GM12865 (cell line): ENCODE data around the gene MAP6D1.
"Not testable (repeated sequence)": the region's sequence is repeated elsewhere in the genome, so short reads cannot be mapped to it uniquely, and the experiment has no call there.

Experiments
- DNase-seq: peaks from one replicate; pipeline ENCODE4 v3.0.0; 2010; ENCODE audit warnings: low read depth
- H3K4me3 ChIP-seq: 2 replicates; pipeline ENCODE4 v1.5.1; 2011; ENCODE audit warnings: mild to moderate bottlenecking, low read depth, low read length, control low read depth
- TF ChIP-seq, protein P1 (sequence below): IDR thresholded peaks from 2 replicates; pipeline ENCODE4 v1.5.1; 2011; ENCODE audit warnings: low read length, control low read depth, low read depth, inconsistent platforms; ENCODE audit not compliant: insufficient read depth; ENCODE audit errors: missing control alignments

The MAP6D1 gene

DNA sequence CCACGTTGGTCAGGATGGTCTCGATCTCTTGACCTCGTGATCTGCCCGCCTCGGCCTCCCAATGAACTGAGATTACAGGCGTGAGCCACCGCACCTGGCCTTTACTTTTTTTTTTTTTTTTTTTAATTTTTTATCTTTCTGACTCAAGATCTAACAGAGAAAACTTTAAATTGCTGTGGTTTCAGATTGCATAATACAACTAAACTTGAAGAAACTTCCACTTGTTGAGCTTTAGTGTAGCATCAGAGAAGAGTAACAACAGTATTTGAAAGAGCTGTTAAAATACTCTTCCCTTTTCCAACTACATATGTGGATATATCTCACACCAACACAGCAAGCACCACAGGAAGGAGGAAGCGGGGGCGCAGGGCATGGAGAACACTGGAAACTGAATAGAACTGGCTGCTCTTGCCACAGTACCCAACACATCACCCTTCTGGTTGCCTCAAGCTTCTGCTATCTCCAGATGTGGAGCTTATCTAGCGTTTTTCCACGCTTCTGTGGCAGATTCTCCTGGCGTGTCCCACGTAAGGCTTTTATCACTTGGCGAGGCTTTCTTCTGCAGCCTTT lies 45.4 kb downstream of the MAP6D1 start:
- DNase-seq: no peak
- TF ChIP-seq, protein P1, sequence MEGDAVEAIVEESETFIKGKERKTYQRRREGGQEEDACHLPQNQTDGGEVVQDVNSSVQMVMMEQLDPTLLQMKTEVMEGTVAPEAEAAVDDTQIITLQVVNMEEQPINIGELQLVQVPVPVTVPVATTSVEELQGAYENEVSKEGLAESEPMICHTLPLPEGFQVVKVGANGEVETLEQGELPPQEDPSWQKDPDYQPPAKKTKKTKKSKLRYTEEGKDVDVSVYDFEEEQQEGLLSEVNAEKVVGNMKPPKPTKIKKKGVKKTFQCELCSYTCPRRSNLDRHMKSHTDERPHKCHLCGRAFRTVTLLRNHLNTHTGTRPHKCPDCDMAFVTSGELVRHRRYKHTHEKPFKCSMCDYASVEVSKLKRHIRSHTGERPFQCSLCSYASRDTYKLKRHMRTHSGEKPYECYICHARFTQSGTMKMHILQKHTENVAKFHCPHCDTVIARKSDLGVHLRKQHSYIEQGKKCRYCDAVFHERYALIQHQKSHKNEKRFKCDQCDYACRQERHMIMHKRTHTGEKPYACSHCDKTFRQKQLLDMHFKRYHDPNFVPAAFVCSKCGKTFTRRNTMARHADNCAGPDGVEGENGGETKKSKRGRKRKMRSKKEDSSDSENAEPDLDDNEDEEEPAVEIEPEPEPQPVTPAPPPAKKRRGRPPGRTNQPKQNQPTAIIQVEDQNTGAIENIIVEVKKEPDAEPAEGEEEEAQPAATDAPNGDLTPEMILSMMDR: no peak
- no peak overlapping the region for H3K4me3 ChIP-seq

DNA sequence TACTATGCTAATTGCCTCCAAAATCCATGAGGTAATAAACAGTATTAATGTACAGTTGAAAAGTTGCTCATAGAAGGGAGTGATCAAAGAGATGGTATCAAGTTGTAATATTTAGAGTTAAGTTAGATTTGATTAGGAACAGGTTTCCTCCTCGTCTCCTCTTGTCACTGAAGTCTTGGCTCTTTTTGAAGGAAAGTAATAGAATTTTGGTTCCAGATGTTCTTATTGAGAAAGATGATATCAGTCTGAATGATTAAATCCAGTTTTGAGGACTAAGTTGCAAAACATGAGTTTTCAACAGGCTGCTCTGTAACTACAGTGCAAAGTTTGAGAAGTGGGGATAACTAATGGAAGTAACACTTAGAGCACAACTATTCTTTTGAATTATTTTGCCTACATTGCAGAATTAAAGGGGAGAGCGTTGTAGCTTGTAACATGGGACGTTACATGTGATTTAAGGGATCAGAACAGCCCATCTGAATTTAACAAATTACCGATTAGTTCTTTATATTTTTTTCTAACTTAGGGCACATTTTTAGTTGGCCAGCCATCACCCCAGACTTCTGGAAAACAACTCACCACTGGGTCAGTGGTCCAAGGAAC lies 48.3 kb downstream of the MAP6D1 start:
- no peak for DNase-seq
- no peak overlapping the region for H3K4me3 ChIP-seq
- TF ChIP-seq, protein P1: no peak

DNA sequence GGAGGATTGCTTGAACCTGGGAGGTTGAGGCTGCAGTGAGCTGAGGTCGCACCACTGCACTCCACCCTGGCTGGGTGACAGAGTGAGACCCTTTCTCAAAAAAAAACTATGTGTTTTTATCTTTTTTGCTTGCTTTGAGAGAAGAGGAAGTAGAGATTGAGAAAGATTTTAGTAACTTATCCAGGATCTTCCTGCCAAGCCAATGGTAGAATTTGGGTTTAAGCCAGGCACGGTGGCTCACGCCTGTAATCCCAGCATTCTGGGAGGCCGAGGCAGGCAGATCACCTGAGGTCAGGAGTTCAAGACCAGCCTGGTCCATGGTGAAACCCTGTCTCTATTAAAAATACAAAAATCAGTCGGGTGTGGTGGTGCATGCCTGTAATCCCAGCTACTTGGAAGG lies 48.9 kb downstream of the MAP6D1 start:
- not testable (repeated sequence) for H3K4me3 ChIP-seq, DNase-seq

DNA sequence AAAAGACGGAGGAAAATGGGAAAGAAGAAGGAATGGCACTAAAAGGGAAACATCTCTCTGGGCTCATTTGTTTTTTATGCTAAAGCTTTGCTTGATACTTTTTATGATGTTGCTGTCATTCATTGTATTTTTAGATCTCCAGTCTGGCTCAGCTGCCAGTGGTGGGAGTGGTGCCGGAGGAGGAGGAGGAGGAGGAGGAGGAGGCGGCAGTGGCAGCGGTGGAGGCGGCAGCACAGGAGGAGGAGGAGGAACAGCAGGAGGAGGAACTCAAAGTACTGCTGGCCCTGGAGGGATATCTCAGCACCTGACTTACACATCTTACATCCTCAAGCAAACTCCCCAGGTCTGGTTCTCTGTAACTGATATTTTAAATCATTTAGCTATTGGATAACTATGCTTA lies 49.6 kb downstream of the MAP6D1 start:
- TF ChIP-seq, protein P1: no peak
- DNase-seq: no peak
- no peak overlapping the region for H3K4me3 ChIP-seq

DNA sequence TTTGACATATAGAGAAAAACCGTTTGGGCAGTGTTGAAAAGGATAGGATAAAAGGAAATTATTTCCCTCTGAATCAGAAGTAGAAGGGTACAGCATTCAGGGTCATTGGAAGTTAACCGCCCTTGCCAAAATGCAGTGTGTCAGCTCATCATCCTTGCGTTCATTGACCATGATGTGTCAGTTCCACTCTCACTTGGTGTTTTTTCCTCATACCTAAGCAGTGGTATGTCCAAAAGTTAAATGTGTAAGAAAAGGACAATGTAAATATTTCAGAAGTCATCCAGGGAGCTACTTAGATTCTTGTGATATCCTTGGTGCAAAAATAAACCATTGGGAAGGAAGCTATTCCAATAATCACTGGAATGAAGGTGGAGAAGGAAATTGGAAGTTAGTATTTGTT lies 50.7 kb downstream of the MAP6D1 start:
- TF ChIP-seq, protein P1: no peak
- no peak for DNase-seq

DNA sequence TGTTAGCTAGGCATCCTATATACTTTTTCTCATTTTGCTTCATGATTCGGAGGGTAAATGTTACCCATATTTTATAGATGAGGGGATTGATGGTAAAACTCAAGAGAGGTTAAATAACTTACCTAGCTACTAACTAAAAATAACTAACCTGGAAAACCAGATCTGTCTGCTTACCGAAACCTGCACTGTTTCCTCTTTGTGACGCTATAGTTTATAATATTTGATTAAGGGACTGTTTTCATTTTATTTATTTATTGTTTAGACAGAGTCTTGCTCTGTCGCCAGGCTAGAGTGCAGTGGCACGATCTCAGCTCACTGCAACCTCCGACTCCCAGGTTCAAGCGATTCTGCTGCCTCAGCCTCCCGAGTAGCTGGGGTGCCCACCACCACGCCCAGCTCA lies 55.9 kb downstream of the MAP6D1 start:
- H3K4me3 ChIP-seq: no peak overlapping the region
- TF ChIP-seq, protein P1: no peak
- DNase-seq: no peak

More for the DNA sequence above, 50.7 kb downstream of the MAP6D1 start:
- H3K4me3 ChIP-seq: no peak overlapping the region

DNA sequence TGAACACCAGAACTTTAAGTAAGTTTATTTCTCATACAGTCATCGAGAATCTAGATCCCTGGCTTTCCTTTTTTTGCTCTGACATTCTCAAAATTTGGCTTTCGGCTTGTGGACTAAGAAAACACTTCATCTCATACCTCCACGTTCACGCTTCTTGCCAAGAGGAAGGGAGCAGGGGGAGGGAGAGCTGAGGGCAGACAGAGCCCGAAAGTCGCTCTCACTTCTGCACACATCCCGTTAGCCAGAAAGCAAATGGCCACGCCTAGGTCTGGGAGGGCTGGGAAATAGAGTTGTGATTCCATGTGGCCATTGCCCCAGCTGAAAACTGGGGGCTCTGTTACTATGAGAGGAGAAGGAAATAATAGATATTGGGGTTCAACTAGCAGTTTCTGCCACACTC lies 57.3 kb downstream of the MAP6D1 start:
- TF ChIP-seq, protein P1: no peak
- DNase-seq: no peak
- H3K4me3 ChIP-seq: no peak overlapping the region
